Measurements from ENCODE around the gene GSTM5.

GRCh38 chr1:109724933-109725332 is 12.9 kb downstream of the GSTM5 start:
- TF ChIP-seq POLR2A (IDR thresholded peaks at IDR 0.05) (no peak), CTCF (IDR thresholded peaks at IDR 0.05) (no peak)

Measured in right lobe of liver (tissue), 4 donors.